Raji (cell line): ENCODE results near the gene RAB44.

Experiments
- POLR2A ChIP-seq: IDR thresholded peaks from 2 replicates; pipeline ENCODE4 v1.6.1; 2011; ENCODE audit warnings: low read depth, low read length, control low read depth; ENCODE audit not compliant: insufficient read depth

RAB44 gene

GRCh38 chr6:36777801-36778200 is 80.2 kb downstream of the RAB44 start:
- no peak for TF ChIP-seq POLR2A

GRCh38 chr6:36779227-36779626 is 81.6 kb downstream of the RAB44 start:
- no peak for TF ChIP-seq POLR2A

- TF ChIP-seq POLR2A = no peak
Measured at GRCh38 chr6:36780442-36781177, 83.0 kb downstream of the RAB44 start.

GRCh38 chr6:36781669-36782068 is 84.0 kb downstream of the RAB44 start:
- TF ChIP-seq POLR2A = no peak
